Neutrophil (primary cell): ENCODE measurements around the gene MICAL3.

Source experiments
- H3K27ac ChIP-seq: fragments of 200-600 bp; sonication (generic); 2 replicates; pipeline ENCODE4 v1.5.1; 2016; ENCODE audit warnings: mild to moderate bottlenecking, moderate library complexity
- H3K27me3 ChIP-seq: fragments of 200-600 bp; sonication (generic); 2 replicates; pipeline ENCODE4 v1.6.0; 2016; ENCODE audit warnings: mild to moderate bottlenecking
- H3K36me3 ChIP-seq: fragments of 200-600 bp; sonication (generic); 2 replicates; pipeline ENCODE4 v1.5.1; 2017
- H3K4me1 ChIP-seq, 2 experiments: fragments of 200-600 bp in 1 of 2; sonication (generic) in 1 of 2; 1 replicate in 1 of 2; 2 replicates in 1 of 2; pipeline versions ENCODE4 v1.5.1 to v1.6.1; 2013 to 2016; ENCODE audit warnings: low read depth in 1 of 2, low read length in 1 of 2, mild to moderate bottlenecking in 1 of 2, moderate library complexity in 1 of 2; ENCODE audit not compliant: control insufficient read depth in 1 of 2, insufficient read depth in 1 of 2
- H3K4me3 ChIP-seq, 2 experiments: fragments of 200-600 bp in 1 of 2; sonication (generic) in 1 of 2; 1 replicate in 1 of 2; 2 replicates in 1 of 2; pipeline ENCODE4 v1.5.1; 2013 to 2016; ENCODE audit warnings: low read depth in 1 of 2, low read length in 1 of 2, mild to moderate bottlenecking in 1 of 2, moderate library complexity in 1 of 2
- H3K9me3 ChIP-seq: fragments of 200-600 bp; sonication (generic); 2 replicates; pipeline ENCODE4 v1.5.1; 2016
- TF ChIP-seq, protein P1 (sequence below): fragments of 200-600 bp; sonication (generic); IDR thresholded peaks from 2 replicates; pipeline ENCODE4 v1.5.1; 2016; ENCODE audit warnings: antibody characterized with exemption

The MICAL3 gene

DNA sequence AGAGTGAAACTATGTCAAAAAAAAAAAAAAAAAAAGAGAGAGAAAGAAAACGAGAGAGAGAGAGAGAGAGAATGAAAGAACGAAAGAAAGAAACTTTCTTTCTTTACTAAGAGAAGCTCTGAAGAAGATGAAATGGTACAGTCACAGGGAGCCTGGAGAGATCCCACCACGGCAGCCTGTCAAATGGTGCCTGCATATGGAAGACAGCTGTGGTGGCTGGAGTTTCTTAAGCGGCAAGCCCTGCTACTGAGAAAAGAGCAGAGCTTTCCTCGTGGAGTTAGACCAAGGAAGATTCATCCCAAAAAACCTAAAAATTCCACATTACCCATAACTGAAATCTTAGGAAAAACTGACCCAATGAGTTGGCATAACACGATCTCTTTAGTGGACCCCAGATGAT, 66.7 kb downstream of the MICAL3 start:
- H3K27ac ChIP-seq: no peak overlapping the region
- no peak overlapping the region for H3K4me3 ChIP-seq
- no peaks in the 10 kb centered on the region for H3K27me3 ChIP-seq
- H3K9me3 ChIP-seq: no peaks in the 10 kb centered on the region
- TF ChIP-seq, protein P1, sequence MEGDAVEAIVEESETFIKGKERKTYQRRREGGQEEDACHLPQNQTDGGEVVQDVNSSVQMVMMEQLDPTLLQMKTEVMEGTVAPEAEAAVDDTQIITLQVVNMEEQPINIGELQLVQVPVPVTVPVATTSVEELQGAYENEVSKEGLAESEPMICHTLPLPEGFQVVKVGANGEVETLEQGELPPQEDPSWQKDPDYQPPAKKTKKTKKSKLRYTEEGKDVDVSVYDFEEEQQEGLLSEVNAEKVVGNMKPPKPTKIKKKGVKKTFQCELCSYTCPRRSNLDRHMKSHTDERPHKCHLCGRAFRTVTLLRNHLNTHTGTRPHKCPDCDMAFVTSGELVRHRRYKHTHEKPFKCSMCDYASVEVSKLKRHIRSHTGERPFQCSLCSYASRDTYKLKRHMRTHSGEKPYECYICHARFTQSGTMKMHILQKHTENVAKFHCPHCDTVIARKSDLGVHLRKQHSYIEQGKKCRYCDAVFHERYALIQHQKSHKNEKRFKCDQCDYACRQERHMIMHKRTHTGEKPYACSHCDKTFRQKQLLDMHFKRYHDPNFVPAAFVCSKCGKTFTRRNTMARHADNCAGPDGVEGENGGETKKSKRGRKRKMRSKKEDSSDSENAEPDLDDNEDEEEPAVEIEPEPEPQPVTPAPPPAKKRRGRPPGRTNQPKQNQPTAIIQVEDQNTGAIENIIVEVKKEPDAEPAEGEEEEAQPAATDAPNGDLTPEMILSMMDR: no peak
- H3K4me1 ChIP-seq: peaks cover 0 to 7% of the 10 kb centered on the region in 2 experiments
- no peaks in the 10 kb centered on the region for H3K36me3 ChIP-seq

DNA sequence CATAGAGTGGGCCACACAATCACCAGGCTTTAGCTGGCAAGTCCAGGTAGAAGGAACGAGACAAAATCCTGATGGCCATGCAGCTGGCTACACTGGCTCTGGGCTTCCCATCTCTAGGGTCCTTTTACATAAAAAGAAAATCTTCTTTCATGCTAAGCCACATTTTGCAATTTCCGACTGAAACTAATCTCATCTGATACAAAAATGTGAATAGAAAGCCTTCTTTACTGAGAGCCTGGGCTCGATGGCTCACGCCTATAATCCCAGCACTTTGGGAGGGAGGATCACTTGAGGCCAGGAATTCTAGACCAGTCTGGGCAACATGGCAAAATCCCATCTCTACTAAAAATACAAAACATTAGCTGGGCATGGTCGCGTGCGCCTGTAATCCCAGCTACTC, 67.2 kb downstream of the MICAL3 start:
- Histone ChIP-seq H3K27ac (no peak overlapping the region), H3K36me3 (no peaks in the 10 kb centered on the region), H3K27me3 (no peaks in the 10 kb centered on the region), H3K9me3 (no peaks in the 10 kb centered on the region), H3K4me1 (peaks cover 0 to 7% of the 10 kb centered on the region in 2 experiments), H3K4me3 (no peak overlapping the region)
- TF ChIP-seq, protein P1: no peak

DNA sequence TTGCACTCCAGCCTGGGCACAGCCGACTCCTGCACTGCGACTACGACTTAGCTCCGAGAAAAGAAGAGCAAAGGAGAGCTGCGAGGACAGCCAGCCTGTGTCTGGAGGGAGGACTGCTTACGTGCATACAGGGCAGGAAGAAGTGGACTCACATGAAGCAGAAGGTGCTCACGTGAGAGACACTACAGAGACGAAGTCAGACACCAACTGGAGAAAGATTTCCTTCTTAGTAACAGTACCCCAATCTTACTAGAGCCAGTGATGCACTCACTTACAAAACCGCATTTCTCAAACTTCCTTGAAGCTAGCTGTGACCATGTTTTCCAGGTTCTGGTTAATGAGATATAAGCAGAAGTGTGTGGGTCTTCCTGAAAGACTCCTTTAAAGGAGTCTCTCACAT, 67.7 kb downstream of the MICAL3 start:
- H3K36me3 ChIP-seq: no peaks in the 10 kb centered on the region
- no peaks in the 10 kb centered on the region for H3K9me3 ChIP-seq
- TF ChIP-seq, protein P1: no peak
- H3K4me1 ChIP-seq: peaks cover 0 to 7% of the 10 kb centered on the region in 2 experiments
- no peak overlapping the region for H3K27ac ChIP-seq
- H3K27me3 ChIP-seq: no peaks in the 10 kb centered on the region
- H3K4me3 ChIP-seq: no peak overlapping the region

- Histone ChIP-seq H3K27ac (no peak overlapping the region), H3K4me1 (peaks cover 0 to 7% of the 10 kb centered on the region in 2 experiments), H3K36me3 (no peaks in the 10 kb centered on the region), H3K4me3 (no peak overlapping the region), H3K9me3 (no peaks in the 10 kb centered on the region), H3K27me3 (no peaks in the 10 kb centered on the region)
- TF ChIP-seq, protein P1: no peak
Observed at GRCh38 chr22:17955590-17956379, 68.6 kb downstream of the MICAL3 start.

- Histone ChIP-seq H3K36me3 (no peaks in the 10 kb centered on the region), H3K4me1 (peaks cover 0 to 7% of the 10 kb centered on the region in 2 experiments), H3K9me3 (no peaks in the 10 kb centered on the region), H3K4me3 (no peak overlapping the region), H3K27ac (no peak overlapping the region), H3K27me3 (no peaks in the 10 kb centered on the region)
- TF ChIP-seq, protein P1: no peak
Observed at GRCh38 chr22:17954860-17955587, 69.3 kb downstream of the MICAL3 start.
